Erythroblast (primary cell): Measurements from ENCODE around the gene ZNF469.
A peak's percentile ranks its signal among the peaks of the same experiment; 100 is the strongest.

Source experiments
- DNase-seq, 2 experiments: peaks; one replicate each; lab custom pipeline; 2025; lab: John Stamatoyannopoulos, UW
- GATA1 ChIP-seq: IDR thresholded peaks from 2 replicates; pipeline ENCODE4 v1.6.1; 2011; ENCODE audit warnings: low read depth, mild to moderate bottlenecking, control low read depth, low read length, moderate library complexity
- POLR2A ChIP-seq: IDR thresholded peaks from 2 replicates; pipeline ENCODE4 v1.6.1; 2011; ENCODE audit warnings: mild to moderate bottlenecking, low read length

Gene ZNF469

DNA sequence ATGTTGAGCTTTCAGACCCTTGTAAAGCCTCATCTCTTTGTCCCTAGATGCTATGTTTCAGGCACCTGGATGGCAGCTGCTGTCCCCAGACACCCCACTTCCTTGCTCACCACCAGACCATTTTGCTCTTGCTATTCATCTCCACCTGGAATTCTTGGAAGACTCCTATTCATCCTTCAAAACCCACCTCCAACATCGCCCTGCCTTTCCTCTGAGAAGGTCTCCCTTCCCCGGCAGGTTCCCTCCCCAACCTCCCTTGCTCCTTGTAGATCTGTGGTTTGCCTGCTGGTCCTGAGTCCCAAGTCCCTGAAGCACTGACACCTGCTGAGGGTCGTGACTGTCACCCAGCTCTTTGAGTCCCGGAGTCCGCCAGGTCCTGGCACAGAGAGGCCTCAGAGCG, 9.9 kb downstream of the ZNF469 start:
- no peak for DNase-seq
- TF ChIP-seq GATA1 (no peak), POLR2A (no peak)

DNA sequence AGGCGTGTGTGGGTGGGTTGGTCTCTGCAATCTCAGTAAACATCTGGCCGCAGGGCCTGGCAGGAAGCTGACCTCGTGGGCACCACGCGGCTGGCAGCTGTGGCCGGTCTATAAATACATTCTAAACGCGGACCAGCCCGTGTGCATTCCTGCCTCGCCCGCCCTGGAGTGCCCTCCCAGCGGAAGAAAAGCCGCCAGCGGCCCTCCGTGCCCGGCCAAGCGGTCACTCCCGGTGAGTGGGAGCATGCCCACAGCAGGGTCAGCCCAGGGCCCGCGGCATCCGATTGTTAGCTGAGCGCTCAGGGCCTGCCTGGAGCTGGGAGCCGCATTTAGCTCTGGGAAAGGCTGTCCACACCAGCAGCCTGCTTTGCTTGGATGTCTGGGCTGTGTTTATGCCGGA, 10.3 kb downstream of the ZNF469 start:
- no peak for TF ChIP-seq POLR2A
- no peak for TF ChIP-seq GATA1
- DNase-seq: no peak

DNA sequence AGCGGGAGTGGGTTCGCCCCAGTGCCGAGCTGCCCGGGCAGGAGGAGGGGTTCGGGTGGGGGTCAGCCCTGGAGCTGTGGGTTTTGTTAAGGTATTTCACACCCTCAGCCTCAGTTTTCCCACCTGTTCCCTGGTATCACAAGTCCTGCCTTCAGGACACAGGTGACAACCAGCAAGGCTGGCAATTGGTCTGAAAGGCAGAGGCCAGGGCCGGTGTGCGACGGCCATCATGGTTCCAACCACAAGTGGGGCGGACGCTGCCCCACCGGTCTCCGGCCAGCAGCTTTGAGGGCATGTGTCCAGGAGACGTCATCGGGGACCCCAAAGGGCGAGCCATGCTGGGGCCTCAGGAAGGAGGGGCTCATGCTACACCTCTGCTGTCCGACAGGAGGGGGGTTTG, 10.8 kb downstream of the ZNF469 start:
- DNase-seq: no peak
- TF ChIP-seq GATA1 (no peak), POLR2A (no peak)

DNA sequence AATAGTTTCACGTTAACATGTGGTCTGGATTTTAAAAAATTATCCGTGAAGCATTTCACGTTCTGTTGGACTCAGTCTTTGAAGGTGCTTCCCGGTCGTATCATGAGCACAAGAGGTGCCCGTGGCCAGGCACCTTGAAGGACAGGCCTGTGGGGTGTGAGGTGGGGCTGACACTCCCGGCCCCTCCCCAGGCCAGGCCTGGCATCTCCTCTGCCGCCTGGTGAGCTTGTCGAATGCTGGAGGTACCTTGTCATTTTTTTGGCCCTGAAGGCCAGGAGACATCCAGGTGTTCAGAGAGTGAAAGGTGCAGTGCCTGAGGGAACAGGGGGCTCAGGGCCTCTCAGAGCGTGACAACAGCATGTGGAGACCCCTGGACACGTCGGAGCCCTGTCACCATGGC, 11.7 kb downstream of the ZNF469 start:
- TF ChIP-seq GATA1 (no peak), POLR2A (no peak)
- no peak for DNase-seq

DNA sequence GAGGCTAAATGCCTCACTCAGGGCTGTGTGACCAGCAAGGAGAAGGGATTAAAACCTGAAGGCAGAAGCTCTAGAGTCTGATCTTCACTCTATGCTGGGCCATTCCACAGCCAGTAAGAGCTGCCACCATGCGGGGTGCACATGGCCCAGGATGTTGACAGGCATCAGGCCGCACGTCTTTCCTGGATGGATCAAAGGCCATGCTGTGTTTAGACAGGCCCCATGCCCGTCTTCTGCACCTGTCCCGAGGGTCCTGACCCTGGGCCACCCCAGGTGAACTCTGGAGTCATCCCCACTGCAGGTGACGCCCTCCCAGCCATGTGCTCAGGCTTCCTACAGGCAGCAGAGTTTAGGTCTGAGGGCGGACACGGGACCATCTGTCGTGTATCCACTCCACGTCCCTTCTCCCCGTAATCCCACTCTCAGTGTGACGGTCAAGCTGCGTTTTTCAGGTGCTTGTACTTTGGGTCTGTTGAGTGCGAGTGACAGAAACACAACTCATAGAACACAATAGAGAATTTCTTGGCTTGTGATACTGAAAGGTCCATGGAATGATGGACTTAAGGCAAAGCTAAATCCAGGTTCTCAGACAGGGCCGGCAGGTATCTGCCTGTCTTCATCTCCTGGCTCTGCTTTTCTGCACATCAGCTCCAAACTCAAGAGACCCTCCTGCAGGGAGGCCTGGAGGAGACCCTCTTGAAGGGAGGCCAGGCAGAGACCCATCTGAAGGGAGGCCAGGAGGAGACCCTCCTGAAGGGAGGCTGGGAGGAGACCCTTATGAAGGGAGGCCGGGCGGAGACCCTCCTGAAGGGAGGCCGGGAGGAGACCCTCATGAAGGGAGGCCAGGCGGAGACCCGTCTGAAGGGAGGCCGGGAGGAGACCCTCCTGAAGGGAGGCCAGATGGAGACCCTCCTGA, 13.2 kb downstream of the ZNF469 start:
- DNase-seq: no peak
- TF ChIP-seq POLR2A (no peak), GATA1 (no peak)

- peak; percentile 19 to 32 for DNase-seq
- TF ChIP-seq GATA1 (no peak), POLR2A (no peak)
Measured at GRCh38 chr16:88398170-88398873, 15.6 kb downstream of the ZNF469 start.

DNA sequence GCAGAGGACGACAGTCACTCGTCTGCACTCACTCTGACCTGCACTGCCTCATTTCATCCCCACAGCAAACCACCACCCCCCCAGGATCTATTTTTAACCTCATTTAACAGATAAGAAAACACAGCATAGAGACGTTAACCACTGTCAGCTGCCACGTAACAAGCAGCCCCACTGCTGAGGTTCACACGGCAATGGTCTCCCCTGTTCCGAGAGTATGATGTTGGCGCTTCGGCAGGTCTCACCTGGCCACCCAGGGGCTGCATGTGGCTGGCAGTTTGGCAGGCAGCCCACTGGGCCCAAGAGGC, 16.1 kb downstream of the ZNF469 start:
- DNase-seq: no peak
- TF ChIP-seq POLR2A: no peak
- TF ChIP-seq GATA1: no peak

DNA sequence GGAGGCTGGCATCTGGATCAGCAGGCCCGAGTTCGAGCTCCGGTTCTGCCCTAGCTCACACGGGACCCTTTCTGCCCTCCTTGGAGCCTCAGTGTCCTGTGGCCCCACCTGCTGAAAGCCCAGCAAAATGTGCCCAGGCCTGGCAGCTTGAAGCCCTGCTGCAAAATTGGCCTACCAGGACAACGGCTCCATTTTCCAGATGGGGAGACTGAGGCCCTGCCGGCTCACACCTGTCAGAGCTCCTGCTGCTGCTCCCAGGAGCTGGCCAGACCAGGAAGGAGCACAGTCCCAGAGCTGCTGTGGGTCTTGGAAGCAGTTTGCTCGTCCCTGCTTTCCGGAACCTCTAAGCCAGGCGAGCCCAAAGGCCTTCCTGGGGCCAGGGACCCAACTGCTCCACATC, 17.4 kb downstream of the ZNF469 start:
- TF ChIP-seq POLR2A (no peak), GATA1 (no peak)
- no peak for DNase-seq

- DNase-seq: no peak
- no peak for TF ChIP-seq GATA1
- no peak for TF ChIP-seq POLR2A
Measured at GRCh38 chr16:88401604-88402246, 19.0 kb downstream of the ZNF469 start.

DNA sequence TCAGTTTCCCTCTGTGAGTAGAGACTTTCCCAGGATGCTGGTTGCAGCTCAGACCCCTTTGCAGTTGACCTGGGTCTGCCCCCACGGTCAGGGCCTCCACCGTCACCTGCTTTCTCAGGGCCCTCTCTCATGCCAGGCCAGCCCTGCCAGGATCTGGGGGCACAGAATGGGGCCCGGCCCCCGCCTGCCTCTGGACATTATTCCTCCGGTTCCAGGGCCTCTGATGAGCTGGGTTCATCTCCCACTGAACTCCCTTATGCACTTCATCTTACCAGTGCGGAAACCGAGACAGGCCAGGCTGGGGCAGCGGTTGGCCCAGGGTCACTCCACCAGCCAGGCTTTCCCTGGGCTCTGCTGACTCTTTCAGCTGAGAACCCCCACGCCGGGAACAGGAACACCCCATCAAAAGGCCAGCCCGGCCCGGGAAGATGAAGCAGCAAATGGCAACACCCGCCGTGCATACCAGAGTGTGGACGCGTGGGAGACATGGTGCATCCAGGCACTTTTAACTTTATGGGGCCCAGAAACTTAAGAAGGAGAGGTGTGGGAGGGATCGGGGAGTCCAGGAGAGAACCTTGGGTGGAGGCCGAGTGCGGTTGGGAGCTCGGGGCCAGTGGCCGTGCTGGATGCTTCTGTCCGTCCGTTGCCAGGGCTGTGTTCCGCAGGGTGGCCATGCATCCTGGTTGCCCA, 19.9 kb downstream of the ZNF469 start:
- TF ChIP-seq POLR2A: no peak
- no peak for TF ChIP-seq GATA1
- no peak for DNase-seq

DNA sequence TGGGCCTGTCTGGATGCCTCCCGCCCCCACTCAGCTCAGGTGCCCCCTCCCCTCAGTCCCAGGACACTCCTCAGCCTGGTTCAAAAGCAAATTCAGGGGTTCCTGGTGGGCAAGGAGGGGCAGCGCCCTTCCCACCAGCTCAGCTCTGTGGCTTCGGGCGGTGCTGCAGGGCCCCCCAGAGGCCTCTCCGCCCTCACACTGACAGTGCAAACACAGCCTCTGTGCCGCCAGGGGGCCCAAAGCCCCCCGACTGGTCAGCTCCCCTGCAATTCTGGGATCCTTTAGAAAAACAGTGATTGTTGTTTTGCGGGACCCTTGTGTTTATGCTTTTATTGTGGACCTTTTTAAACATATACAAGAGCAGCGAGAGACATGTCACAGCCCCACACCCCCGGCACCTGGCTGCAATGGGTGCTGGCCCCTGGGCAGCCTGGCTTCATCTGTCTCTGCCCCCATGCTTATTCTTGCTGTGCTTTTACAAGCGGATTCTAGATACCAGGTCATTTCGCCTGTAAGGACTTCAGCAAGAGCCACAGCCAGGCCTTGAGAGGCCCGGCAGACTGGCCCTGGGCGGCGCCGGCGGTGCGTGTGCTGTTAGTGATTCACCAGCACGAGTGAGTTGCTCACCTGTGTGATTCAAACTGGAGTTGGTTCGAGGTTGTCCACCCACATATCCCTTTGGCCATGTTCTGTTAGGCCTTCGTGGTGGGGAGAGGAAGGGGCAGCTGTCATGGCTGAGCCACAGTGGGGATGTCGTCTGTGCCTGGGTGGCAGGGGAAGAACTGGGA, 21.2 kb downstream of the ZNF469 start:
- no peak for TF ChIP-seq GATA1
- no peak for TF ChIP-seq POLR2A

DNA sequence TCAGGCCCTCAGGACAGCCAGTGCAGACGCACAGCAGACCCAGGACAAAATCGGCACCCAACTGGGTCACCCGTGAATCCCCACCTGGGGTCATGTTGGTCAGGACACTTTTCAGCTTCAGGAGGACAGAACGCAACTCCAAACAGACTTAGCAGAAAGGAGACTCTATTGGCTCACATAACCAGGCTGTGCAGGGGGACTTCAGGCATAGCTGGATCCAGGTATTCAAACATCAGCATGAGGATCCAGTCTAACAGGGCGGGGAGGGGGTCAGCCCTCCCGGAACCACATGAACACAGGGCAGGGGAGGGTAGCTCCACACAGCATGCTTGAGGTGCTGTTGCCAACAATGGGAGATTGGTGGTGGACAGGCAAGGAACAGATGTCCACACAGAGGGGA, 22.0 kb downstream of the ZNF469 start:
- DNase-seq: no peak
- TF ChIP-seq POLR2A (no peak), GATA1 (no peak)

More for the DNA sequence above, 21.2 kb downstream of the ZNF469 start:
- no peak for DNase-seq
